ENCODE data around the gene CXCL17.

DNA sequence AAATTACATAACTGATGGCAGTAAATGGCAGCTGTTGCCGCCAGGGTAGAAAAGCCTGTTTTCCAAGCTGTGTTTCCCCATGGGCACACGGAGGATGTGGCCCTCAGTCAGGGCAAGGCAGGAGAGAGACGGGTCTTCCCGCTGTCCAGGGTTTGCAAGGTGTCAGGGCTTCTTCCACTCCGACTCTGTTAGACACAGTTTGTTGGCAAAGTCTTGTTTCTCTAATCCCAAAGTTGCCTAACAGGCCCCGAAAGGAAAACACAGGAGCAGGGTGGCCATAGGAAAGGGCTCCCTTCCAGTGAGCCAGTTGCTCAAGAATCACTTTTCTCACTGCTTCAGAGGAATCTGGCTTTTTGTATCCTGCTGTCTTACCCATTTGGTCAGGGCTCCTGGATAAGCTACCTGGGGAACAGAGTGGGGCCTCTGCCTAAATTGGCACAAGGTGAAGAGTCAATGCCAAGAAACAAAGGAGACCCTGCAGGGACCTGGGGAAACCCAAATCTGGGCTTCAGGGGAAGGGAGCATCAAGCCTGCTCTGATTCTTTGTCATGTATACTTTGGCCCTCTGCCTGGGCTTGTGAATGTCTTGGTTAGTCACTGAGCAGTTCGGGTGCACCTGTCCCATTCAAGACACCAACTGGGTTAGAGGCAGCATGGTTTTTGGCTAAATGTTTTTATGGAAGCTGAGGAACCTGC, 29.0 kb upstream of the CXCL17 start:
- TF ChIP-seq, protein P1, sequence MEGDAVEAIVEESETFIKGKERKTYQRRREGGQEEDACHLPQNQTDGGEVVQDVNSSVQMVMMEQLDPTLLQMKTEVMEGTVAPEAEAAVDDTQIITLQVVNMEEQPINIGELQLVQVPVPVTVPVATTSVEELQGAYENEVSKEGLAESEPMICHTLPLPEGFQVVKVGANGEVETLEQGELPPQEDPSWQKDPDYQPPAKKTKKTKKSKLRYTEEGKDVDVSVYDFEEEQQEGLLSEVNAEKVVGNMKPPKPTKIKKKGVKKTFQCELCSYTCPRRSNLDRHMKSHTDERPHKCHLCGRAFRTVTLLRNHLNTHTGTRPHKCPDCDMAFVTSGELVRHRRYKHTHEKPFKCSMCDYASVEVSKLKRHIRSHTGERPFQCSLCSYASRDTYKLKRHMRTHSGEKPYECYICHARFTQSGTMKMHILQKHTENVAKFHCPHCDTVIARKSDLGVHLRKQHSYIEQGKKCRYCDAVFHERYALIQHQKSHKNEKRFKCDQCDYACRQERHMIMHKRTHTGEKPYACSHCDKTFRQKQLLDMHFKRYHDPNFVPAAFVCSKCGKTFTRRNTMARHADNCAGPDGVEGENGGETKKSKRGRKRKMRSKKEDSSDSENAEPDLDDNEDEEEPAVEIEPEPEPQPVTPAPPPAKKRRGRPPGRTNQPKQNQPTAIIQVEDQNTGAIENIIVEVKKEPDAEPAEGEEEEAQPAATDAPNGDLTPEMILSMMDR (IDR thresholded peaks at IDR 0.05; ENCODE audit: poor library complexity) = no peak
- no peak for TF ChIP-seq EZH2 (IDR thresholded peaks at IDR 0.05; ENCODE audit: borderline replicate concordance)
